ENCODE results near the gene CNPY3.

DNA sequence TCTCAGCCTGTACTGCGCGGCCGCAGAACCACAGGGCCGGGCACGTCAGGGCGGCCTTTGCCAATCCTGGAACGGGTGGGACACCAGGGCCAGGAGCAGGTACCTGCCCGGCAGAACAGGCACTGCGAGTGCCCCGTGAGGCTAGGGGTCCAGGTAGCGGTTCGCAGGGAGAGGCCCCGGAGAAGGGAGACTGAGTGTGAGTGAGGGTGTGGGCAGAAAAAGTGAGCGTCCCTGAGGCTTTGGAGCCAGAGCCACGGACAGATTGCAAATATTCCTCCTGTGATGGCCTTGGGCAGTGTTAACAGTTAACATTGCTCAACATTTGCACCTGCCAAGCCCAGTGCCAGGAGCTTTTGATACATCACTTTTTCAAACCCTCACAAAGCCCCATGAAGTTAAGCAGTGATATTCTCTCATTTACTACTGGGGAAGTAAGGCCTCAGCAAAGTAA is 31.8 kb downstream of the CNPY3 start:
- no peak for TF ChIP-seq CTCF (IDR thresholded peaks at IDR 0.05)
- TF ChIP-seq JUNB (IDR thresholded peaks at IDR 0.05), result no peak
- TF ChIP-seq, protein P1, sequence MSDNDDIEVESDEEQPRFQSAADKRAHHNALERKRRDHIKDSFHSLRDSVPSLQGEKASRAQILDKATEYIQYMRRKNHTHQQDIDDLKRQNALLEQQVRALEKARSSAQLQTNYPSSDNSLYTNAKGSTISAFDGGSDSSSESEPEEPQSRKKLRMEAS (IDR thresholded peaks at IDR 0.05), result no peak
- no peak for TF ChIP-seq NR3C1 (IDR thresholded peaks at IDR 0.05)
- no peak for TF ChIP-seq POLR2A (IDR thresholded peaks at IDR 0.05; ENCODE audit: low read length)
- TF ChIP-seq USF2 (IDR thresholded peaks at IDR 0.05), result no peak
- no peak for TF ChIP-seq POLR2AphosphoS2 (conservative IDR thresholded peaks at IDR 0.05; ENCODE audit: low read length)
- no peak for TF ChIP-seq MAFK (IDR thresholded peaks at IDR 0.05; ENCODE audit: partially characterized antibody)
- no peak for TF ChIP-seq CHD4 (IDR thresholded peaks at IDR 0.05; ENCODE audit: borderline replicate concordance)
